ENCODE results near the gene ADAM23. TPM values are rescaled to one million over a fixed set of nuclear protein-coding genes. Genes with fewer than 3 reads are reported as not detected.

The ADAM23 gene
- total RNA-seq, 1 experiment from 2014 or later = not detected

- DNase-seq (ENCODE audit: low read depth) = no peak
Observed at GRCh38 chr2:206438196-206438724, 5.1 kb upstream of the ADAM23 start.

- DNase-seq (ENCODE audit: low read depth) = no peak
Observed at GRCh38 chr2:206442474-206442832, 879 bp upstream of the ADAM23 start.

GRCh38 chr2:206443735-206444527 is 599 bp downstream of the ADAM23 start:
- peak; percentile 29 for DNase-seq (ENCODE audit: low read depth)

- DNase-seq (ENCODE audit: low read depth) = no peak
Observed at GRCh38 chr2:206445948-206446347, 2.6 kb downstream of the ADAM23 start.

- no peak for DNase-seq (ENCODE audit: low read depth)
Observed at GRCh38 chr2:206452242-206452641, 8.9 kb downstream of the ADAM23 start.

GRCh38 chr2:206452750-206453149 is 9.4 kb downstream of the ADAM23 start:
- no peak for DNase-seq (ENCODE audit: low read depth)

- DNase-seq (ENCODE audit: low read depth) = no peak
Observed at GRCh38 chr2:206456078-206456754, 12.9 kb downstream of the ADAM23 start.

- no peak for DNase-seq (ENCODE audit: low read depth)
Observed at GRCh38 chr2:206457188-206457634, 13.9 kb downstream of the ADAM23 start.

- no peak for DNase-seq (ENCODE audit: low read depth)
Observed at GRCh38 chr2:206462240-206462854, 19.0 kb downstream of the ADAM23 start.

GRCh38 chr2:206463685-206464084 is 20.4 kb downstream of the ADAM23 start:
- DNase-seq (ENCODE audit: low read depth) = no peak

- no peak for DNase-seq (ENCODE audit: low read depth)
Observed at GRCh38 chr2:206464597-206464996, 21.3 kb downstream of the ADAM23 start.

- DNase-seq (ENCODE audit: low read depth) = no peak
Observed at GRCh38 chr2:206471524-206472062, 28.3 kb downstream of the ADAM23 start.

- DNase-seq (ENCODE audit: low read depth) = no peak
Observed at GRCh38 chr2:206472094-206472493, 28.8 kb downstream of the ADAM23 start.

- DNase-seq (ENCODE audit: low read depth) = no peak
Observed at GRCh38 chr2:206474099-206474498, 30.8 kb downstream of the ADAM23 start.

GRCh38 chr2:206477296-206477695 is 34.0 kb downstream of the ADAM23 start:
- DNase-seq (ENCODE audit: low read depth) = no peak

GRCh38 chr2:206478340-206478739 is 35.0 kb downstream of the ADAM23 start:
- DNase-seq (ENCODE audit: low read depth) = no peak

- no peak for DNase-seq (ENCODE audit: low read depth)
Observed at GRCh38 chr2:206480161-206480560, 36.8 kb downstream of the ADAM23 start.

- no peak for DNase-seq (ENCODE audit: low read depth)
Observed at GRCh38 chr2:206480620-206481019, 37.3 kb downstream of the ADAM23 start.

- DNase-seq (ENCODE audit: low read depth) = no peak
Observed at GRCh38 chr2:206481056-206481455, 37.7 kb downstream of the ADAM23 start.

- DNase-seq (ENCODE audit: low read depth) = no peak
Observed at GRCh38 chr2:206482123-206482522, 38.8 kb downstream of the ADAM23 start.

GRCh38 chr2:206482633-206483032 is 39.3 kb downstream of the ADAM23 start:
- no peak for DNase-seq (ENCODE audit: low read depth)

- DNase-seq (ENCODE audit: low read depth) = no peak
Observed at GRCh38 chr2:206488053-206488452, 44.7 kb downstream of the ADAM23 start.
